ENCODE measurements around the gene SPSB1.
A peak's percentile ranks its signal among the peaks of the same experiment; 100 is the strongest.

Gene SPSB1

GRCh38 chr1:9413071-9413876 lies 120.6 kb downstream of the SPSB1 start:
- FAIRE-seq (peak; percentile 96), DNase-seq (ENCODE audit: insufficient read length, low spot score) (peak; percentile 86)
- TF ChIP-seq SPI1 (IDR thresholded peaks at IDR 0.05; ENCODE audit: low read depth, low read length), result no peak
- peak; percentile 82 for TF ChIP-seq PAX5 (IDR thresholded peaks at IDR 0.05; ENCODE audit: insufficient read depth, low read length, severe bottlenecking)
- no peak for TF ChIP-seq TAF1 (IDR thresholded peaks at IDR 0.05; ENCODE audit: low read depth, low read length)
- TF ChIP-seq POLR2A (IDR thresholded peaks at IDR 0.05; ENCODE audit: low read depth, low read length), result no peak
- no peak for TF ChIP-seq POU2F2 (IDR thresholded peaks at IDR 0.05; ENCODE audit: low read depth, low read length)
- TF ChIP-seq POLR2AphosphoS5 (IDR thresholded peaks at IDR 0.05; ENCODE audit: low read depth, low read length), result no peak

- DNase-seq (ENCODE audit: insufficient read length, low spot score), result no peak
- FAIRE-seq, result no peak
- TF ChIP-seq SPI1 (IDR thresholded peaks at IDR 0.05; ENCODE audit: low read depth, low read length), result no peak
- TF ChIP-seq POLR2A (IDR thresholded peaks at IDR 0.05; ENCODE audit: low read depth, low read length), result no peak
- TF ChIP-seq TAF1 (IDR thresholded peaks at IDR 0.05; ENCODE audit: low read depth, low read length), result no peak
- no peak for TF ChIP-seq POLR2AphosphoS5 (IDR thresholded peaks at IDR 0.05; ENCODE audit: low read depth, low read length)
- no peak for TF ChIP-seq POU2F2 (IDR thresholded peaks at IDR 0.05; ENCODE audit: low read depth, low read length)
- TF ChIP-seq PAX5 (IDR thresholded peaks at IDR 0.05; ENCODE audit: insufficient read depth, low read length, severe bottlenecking), result no peak
These were observed 121.2 kb downstream of the SPSB1 start for GRCh38 chr1:9413877-9414213.

- no peak for DNase-seq (ENCODE audit: insufficient read length, low spot score)
- TF ChIP-seq POLR2A (IDR thresholded peaks at IDR 0.05; ENCODE audit: low read depth, low read length) (no peak), PAX5 (IDR thresholded peaks at IDR 0.05; ENCODE audit: insufficient read depth, low read length, severe bottlenecking) (no peak), POU2F2 (IDR thresholded peaks at IDR 0.05; ENCODE audit: low read depth, low read length) (no peak), POLR2AphosphoS5 (IDR thresholded peaks at IDR 0.05; ENCODE audit: low read depth, low read length) (no peak), SPI1 (IDR thresholded peaks at IDR 0.05; ENCODE audit: low read depth, low read length) (no peak), TAF1 (IDR thresholded peaks at IDR 0.05; ENCODE audit: low read depth, low read length) (no peak)
- peak; percentile 20 for FAIRE-seq
These were observed 123.8 kb downstream of the SPSB1 start for GRCh38 chr1:9416506-9416905.

GRCh38 chr1:9416918-9417500 lies 124.3 kb downstream of the SPSB1 start:
- TF ChIP-seq TAF1 (IDR thresholded peaks at IDR 0.05; ENCODE audit: low read depth, low read length) (no peak), POLR2AphosphoS5 (IDR thresholded peaks at IDR 0.05; ENCODE audit: low read depth, low read length) (no peak), POLR2A (IDR thresholded peaks at IDR 0.05; ENCODE audit: low read depth, low read length) (no peak), SPI1 (IDR thresholded peaks at IDR 0.05; ENCODE audit: low read depth, low read length) (no peak), PAX5 (IDR thresholded peaks at IDR 0.05; ENCODE audit: insufficient read depth, low read length, severe bottlenecking) (no peak), POU2F2 (IDR thresholded peaks at IDR 0.05; ENCODE audit: low read depth, low read length) (no peak)
- FAIRE-seq, result peak; percentile 79

GRCh38 chr1:9417695-9418094 lies 125.0 kb downstream of the SPSB1 start:
- DNase-seq (ENCODE audit: insufficient read length, low spot score) (no peak), FAIRE-seq (no peak)
- TF ChIP-seq SPI1 (IDR thresholded peaks at IDR 0.05; ENCODE audit: low read depth, low read length), result no peak

More at GRCh38 chr1:9416918-9417500, 124.3 kb downstream of the SPSB1 start:
- DNase-seq (ENCODE audit: insufficient read length, low spot score), result no peak

- no peak for DNase-seq (ENCODE audit: insufficient read length, low spot score)
- TF ChIP-seq PAX5 (IDR thresholded peaks at IDR 0.05; ENCODE audit: insufficient read depth, low read length, severe bottlenecking) (no peak), TAF1 (IDR thresholded peaks at IDR 0.05; ENCODE audit: low read depth, low read length) (no peak), POU2F2 (IDR thresholded peaks at IDR 0.05; ENCODE audit: low read depth, low read length) (no peak), POLR2A (IDR thresholded peaks at IDR 0.05; ENCODE audit: low read depth, low read length) (no peak), SPI1 (IDR thresholded peaks at IDR 0.05; ENCODE audit: low read depth, low read length) (no peak), POLR2AphosphoS5 (IDR thresholded peaks at IDR 0.05; ENCODE audit: low read depth, low read length) (no peak)
- no peak for FAIRE-seq
These were observed 126.2 kb downstream of the SPSB1 start for GRCh38 chr1:9418851-9419250.

Data from GM12891 (cell line).